Measurements from ENCODE around the gene ZNF124. TPM values are rescaled to one million over a fixed set of nuclear protein-coding genes. Genes with fewer than 3 reads are reported as not detected.

Gene ZNF124
- total and polyA plus RNA-seq, 2 experiments from 2014 or later: 7.0 to 74.2 TPM

DNA sequence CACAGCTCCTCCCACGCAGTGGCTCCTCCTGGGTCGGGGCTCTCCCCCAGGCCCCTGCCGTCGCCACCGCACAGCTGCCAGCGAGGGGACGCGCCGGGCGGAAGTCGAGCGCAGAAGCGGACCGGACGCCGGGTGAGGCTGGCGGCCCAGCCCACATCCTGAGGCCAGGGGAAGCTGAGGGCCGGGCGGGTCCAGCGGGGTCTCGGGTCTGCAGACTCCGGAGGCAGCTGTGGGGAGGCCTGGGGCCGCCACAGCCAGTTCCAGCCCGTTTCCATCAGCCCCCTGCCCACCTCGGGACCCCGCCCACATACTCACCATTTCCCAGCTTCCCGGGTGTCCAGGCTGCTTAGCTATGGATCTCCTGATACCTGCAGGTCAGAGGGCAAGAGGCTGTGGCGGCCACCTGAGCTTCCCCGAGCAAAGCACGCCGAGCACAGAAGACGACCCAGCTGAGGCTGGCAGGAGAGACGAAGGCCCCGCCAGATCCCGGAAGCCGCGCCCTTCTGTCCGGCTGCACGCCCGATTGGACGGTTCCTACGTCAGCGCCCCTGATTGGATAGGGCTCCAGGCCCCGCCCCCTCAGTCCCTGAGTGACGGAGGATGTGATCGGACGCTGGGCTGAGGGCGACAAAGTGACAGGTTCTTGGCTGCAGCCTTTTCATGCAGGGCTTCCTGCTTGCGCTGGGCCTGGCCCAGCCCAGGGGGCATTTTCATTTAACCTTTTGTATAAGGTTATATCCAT lies 38.7 kb upstream of the ZNF124 start:
- Histone ChIP-seq H3K4me1 (ENCODE audit: insufficient read depth) (peaks cover 19% of the 10 kb centered on the region), H3K36me3 (replicated peaks; ENCODE audit: insufficient read depth, low read depth) (no peaks in the 10 kb centered on the region), H3K4me3 (peak overlapping the region; percentile 82), H3K9me3 (ENCODE audit: low read depth) (no peaks in the 10 kb centered on the region), H3K27ac (peak overlapping the region; percentile 88), H3K9me2 (replicated peaks; ENCODE audit: insufficient read depth) (no peaks in the 10 kb centered on the region), H3K27me3 (peaks cover 6% of the 10 kb centered on the region), H2AFZ (peak overlapping the region; percentile 79), H3K4me2 (peak overlapping the region; percentile 75), H3K79me2 (peaks cover 44% of the 10 kb centered on the region), H4K20me1 (ENCODE audit: insufficient read depth, poor library complexity, severe bottlenecking) (peaks cover 7% of the 10 kb centered on the region)
- DNase-seq (ENCODE audit: low spot score): peak; percentile 98
- TF ChIP-seq EZH2 (IDR thresholded peaks at IDR 0.05; ENCODE audit: borderline replicate concordance): no peak
- TF ChIP-seq EZH2phosphoT487 (IDR thresholded peaks at IDR 0.05; ENCODE audit: low read depth, severe bottlenecking, unreplicated experiment): no peak
- TF ChIP-seq, protein P1, sequence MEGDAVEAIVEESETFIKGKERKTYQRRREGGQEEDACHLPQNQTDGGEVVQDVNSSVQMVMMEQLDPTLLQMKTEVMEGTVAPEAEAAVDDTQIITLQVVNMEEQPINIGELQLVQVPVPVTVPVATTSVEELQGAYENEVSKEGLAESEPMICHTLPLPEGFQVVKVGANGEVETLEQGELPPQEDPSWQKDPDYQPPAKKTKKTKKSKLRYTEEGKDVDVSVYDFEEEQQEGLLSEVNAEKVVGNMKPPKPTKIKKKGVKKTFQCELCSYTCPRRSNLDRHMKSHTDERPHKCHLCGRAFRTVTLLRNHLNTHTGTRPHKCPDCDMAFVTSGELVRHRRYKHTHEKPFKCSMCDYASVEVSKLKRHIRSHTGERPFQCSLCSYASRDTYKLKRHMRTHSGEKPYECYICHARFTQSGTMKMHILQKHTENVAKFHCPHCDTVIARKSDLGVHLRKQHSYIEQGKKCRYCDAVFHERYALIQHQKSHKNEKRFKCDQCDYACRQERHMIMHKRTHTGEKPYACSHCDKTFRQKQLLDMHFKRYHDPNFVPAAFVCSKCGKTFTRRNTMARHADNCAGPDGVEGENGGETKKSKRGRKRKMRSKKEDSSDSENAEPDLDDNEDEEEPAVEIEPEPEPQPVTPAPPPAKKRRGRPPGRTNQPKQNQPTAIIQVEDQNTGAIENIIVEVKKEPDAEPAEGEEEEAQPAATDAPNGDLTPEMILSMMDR (IDR thresholded peaks at IDR 0.05; ENCODE audit: poor library complexity): no peak
- WGBS (ENCODE audit: low lambda C conversion rate, missing lambda C conversion rate): under 1% methylated on average over 45 of the region's 49 CpGs

- Histone ChIP-seq H3K4me3 (peak overlapping the region; percentile 82), H3K4me1 (ENCODE audit: insufficient read depth) (peaks cover 19% of the 10 kb centered on the region), H3K9me3 (ENCODE audit: low read depth) (no peaks in the 10 kb centered on the region), H3K27ac (peak overlapping the region; percentile 88), H3K4me2 (peak overlapping the region; percentile 75), H2AFZ (peak overlapping the region; percentile 79), H4K20me1 (ENCODE audit: insufficient read depth, poor library complexity, severe bottlenecking) (peaks cover 7% of the 10 kb centered on the region), H3K79me2 (peaks cover 46% of the 10 kb centered on the region), H3K9me2 (replicated peaks; ENCODE audit: insufficient read depth) (no peaks in the 10 kb centered on the region), H3K36me3 (replicated peaks; ENCODE audit: insufficient read depth, low read depth) (no peaks in the 10 kb centered on the region), H3K27me3 (peaks cover 4% of the 10 kb centered on the region)
- TF ChIP-seq EZH2 (IDR thresholded peaks at IDR 0.05; ENCODE audit: borderline replicate concordance) (no peak), EZH2phosphoT487 (IDR thresholded peaks at IDR 0.05; ENCODE audit: low read depth, severe bottlenecking, unreplicated experiment) (no peak)
- TF ChIP-seq, protein P1 (IDR thresholded peaks at IDR 0.05; ENCODE audit: poor library complexity): no peak
- 12% methylated on average over 5 of the region's 5 CpGs for WGBS (ENCODE audit: low lambda C conversion rate, missing lambda C conversion rate)
- no peak for DNase-seq (ENCODE audit: low spot score)
Observed at GRCh38 chr1:247210062-247210375, 38.2 kb upstream of the ZNF124 start.

GRCh38 chr1:247209396-247209795 lies 37.6 kb upstream of the ZNF124 start:
- peaks cover 52% of the 10 kb centered on the region for H3K79me2 ChIP-seq

More at GRCh38 chr1:247209396-247209795, 37.6 kb upstream of the ZNF124 start:
- no peak overlapping the region for H2AFZ ChIP-seq
- peaks cover 19% of the 10 kb centered on the region for H3K4me1 ChIP-seq (ENCODE audit: insufficient read depth)
- no peak for DNase-seq (ENCODE audit: low spot score)
- no peaks in the 10 kb centered on the region for H3K36me3 ChIP-seq (replicated peaks; ENCODE audit: insufficient read depth, low read depth)
- TF ChIP-seq EZH2phosphoT487 (IDR thresholded peaks at IDR 0.05; ENCODE audit: low read depth, severe bottlenecking, unreplicated experiment): no peak
- no peak for TF ChIP-seq EZH2 (IDR thresholded peaks at IDR 0.05; ENCODE audit: borderline replicate concordance)
- TF ChIP-seq, protein P1 (IDR thresholded peaks at IDR 0.05; ENCODE audit: poor library complexity): no peak
- H3K27me3 ChIP-seq: no peaks in the 10 kb centered on the region
- H3K9me2 ChIP-seq (replicated peaks; ENCODE audit: insufficient read depth): no peaks in the 10 kb centered on the region
- peak overlapping the region; percentile 75 for H3K4me2 ChIP-seq
- peak overlapping the region; percentile 82 for H3K4me3 ChIP-seq
- H4K20me1 ChIP-seq (ENCODE audit: insufficient read depth, poor library complexity, severe bottlenecking): peaks cover 7% of the 10 kb centered on the region
- 33% methylated on average over 2 of the region's 2 CpGs for WGBS (ENCODE audit: low lambda C conversion rate, missing lambda C conversion rate)
- no peak overlapping the region for H3K27ac ChIP-seq
- H3K9me3 ChIP-seq (ENCODE audit: low read depth): no peaks in the 10 kb centered on the region

Measured in hepatocyte (in vitro differentiated cells).